HepG2 (cell line): ENCODE results near the gene ADIPOR2. TPM values are rescaled to one million over a fixed set of nuclear protein-coding genes. Genes with fewer than 3 reads are reported as not detected.

Experiments used
- AGO1 ChIP-seq: fragments of 200-400 bp; formaldehyde crosslinking; IDR thresholded peaks from 2 replicates; pipeline ENCODE4 v1.6.1; 2017; ENCODE audit warnings: mild to moderate bottlenecking, low read depth, low read length, moderate library complexity; ENCODE audit not compliant: poor library complexity, severe bottlenecking
- CEBPG ChIP-seq: IDR thresholded peaks from 2 replicates; pipeline ENCODE4 v1.6.1; 2016
- GABPB1 ChIP-seq: IDR thresholded peaks from 2 replicates; pipeline ENCODE4 v1.6.1; 2016; ENCODE audit warnings: mild to moderate bottlenecking, missing genetic modification reagents, moderate library complexity, missing compliant biosample characterization
- HIC2 ChIP-seq: sonication (generic); formaldehyde crosslinking; IDR thresholded peaks from 2 replicates; pipeline ENCODE4 v1.9.0; 2022; ENCODE audit warnings: low read depth, missing genetic modification reagents
- HNF4G ChIP-seq, 2 experiments: sonication (generic) in 1 of 2; formaldehyde crosslinking in 1 of 2; IDR thresholded peaks; 2 replicates each; pipeline versions ENCODE4 v1.4.0 to v1.6.1; 2011 to 2020; ENCODE audit warnings: borderline replicate concordance in 2 of 2, low read depth in 2 of 2, mild to moderate bottlenecking in 2 of 2, low read length in 1 of 2, missing genetic modification reagents in 1 of 2, moderate library complexity in 1 of 2
- KAT8 ChIP-seq: IDR thresholded peaks from 2 replicates; pipeline ENCODE4 v1.6.1; 2016; ENCODE audit warnings: missing genetic modification reagents, missing compliant biosample characterization
- MAFF ChIP-seq: IDR thresholded peaks from 2 replicates; pipeline ENCODE4 v1.6.1; 2011; ENCODE audit warnings: low read depth, low read length, improper control_type of control experiment
- NFIB ChIP-seq: sonication (generic); formaldehyde crosslinking; IDR thresholded peaks from 2 replicates; pipeline ENCODE4 v1.9.0; 2021; ENCODE audit warnings: missing genetic modification reagents, mild to moderate bottlenecking, borderline replicate concordance
- PAF1 ChIP-seq: IDR thresholded peaks from 2 replicates; pipeline ENCODE4 v1.6.1; 2016; ENCODE audit warnings: missing genetic modification reagents, missing compliant biosample characterization
- PAXIP1 ChIP-seq: sonication (generic); formaldehyde crosslinking; conservative IDR thresholded peaks from 2 replicates; pipeline ENCODE4 v1.4.0; 2020; ENCODE audit warnings: mild to moderate bottlenecking, missing genetic modification reagents, moderate library complexity
- SMARCE1 ChIP-seq: fragments of 450-650 bp; IDR thresholded peaks from 2 replicates; pipeline ENCODE4 v1.6.1; 2017; ENCODE audit warnings: borderline replicate concordance
- SOX13 ChIP-seq, 3 experiments: fragments of 450-650 bp in 1 of 3; sonication (generic) in 1 of 3; formaldehyde crosslinking in 1 of 3; IDR thresholded peaks in 2 of 3; conservative IDR thresholded peaks in 1 of 3; 2 replicates each; pipeline versions ENCODE4 v1.5.0 to v1.6.1; 2016 to 2020; ENCODE audit warnings: antibody characterized with exemption in 1 of 3, mild to moderate bottlenecking in 1 of 3, missing compliant biosample characterization in 1 of 3, missing genetic modification reagents in 1 of 3, moderate library complexity in 1 of 3
- TCF7L2 ChIP-seq: IDR thresholded peaks from 2 replicates; pipeline ENCODE4 v1.6.1; 2011; ENCODE audit warnings: mild to moderate bottlenecking, low read depth, low read length, moderate library complexity
- ZBTB37 ChIP-seq: sonication (generic); formaldehyde crosslinking; IDR thresholded peaks from 2 replicates; pipeline ENCODE4 v1.4.0; 2020; ENCODE audit warnings: mild to moderate bottlenecking, missing genetic modification reagents
- ZFAT ChIP-seq: sonication (generic); formaldehyde crosslinking; conservative IDR thresholded peaks from 2 replicates; pipeline ENCODE4 v1.8.1; 2023; ENCODE audit warnings: missing genetic modification reagents, inconsistent platforms
- ZFP41 ChIP-seq: sonication (generic); formaldehyde crosslinking; IDR thresholded peaks from 2 replicates; pipeline ENCODE4 v1.4.0; 2020; ENCODE audit warnings: mild to moderate bottlenecking, missing genetic modification reagents, borderline replicate concordance
- ZNF138 ChIP-seq: sonication (generic); formaldehyde crosslinking; IDR thresholded peaks from 2 replicates; pipeline ENCODE4 v1.5.0; 2020; ENCODE audit warnings: mild to moderate bottlenecking, low read depth, missing genetic modification reagents
- ZNF564 ChIP-seq: sonication (generic); formaldehyde crosslinking; IDR thresholded peaks from 2 replicates; pipeline ENCODE4 v1.8.1; 2023; ENCODE audit warnings: mild to moderate bottlenecking, missing genetic modification reagents
- ZNF784 ChIP-seq: sonication (generic); formaldehyde crosslinking; IDR thresholded peaks from 2 replicates; pipeline ENCODE4 v1.5.1; 2020; ENCODE audit warnings: missing genetic modification reagents, mild to moderate bottlenecking, borderline replicate concordance
- ZSCAN20 ChIP-seq: sonication (generic); formaldehyde crosslinking; IDR thresholded peaks from 2 replicates; pipeline ENCODE4 v1.4.0; 2020; ENCODE audit warnings: missing genetic modification reagents, mild to moderate bottlenecking, borderline replicate concordance
- polyA plus RNA-seq, 8 experiments: library from polyadenylated mRNA; depleted of rRNA in 3 of 8; stranded (reverse) in 7 of 8; unstranded in 1 of 8; fragments of >200 nt; fragmentation: Illumina TruSeq in 4 of 8; extraction: Trizol in 4 of 8; gene quantifications; 2 replicates each; pipeline versions ENCODE4 v1.2.1 to v1.2.3, GENCODE V29; 2011 to 2016; ENCODE audit warnings: low read depth in 4 of 8, missing spikeins in 1 of 8, mixed read lengths in 1 of 8; ENCODE audit not compliant: insufficient read depth in 1 of 8
- total RNA-seq, 5 experiments: library from RNA; depleted of rRNA; stranded (reverse); fragments of >200 nt; fragmentation: Illumina TruSeq; extraction: Trizol; gene quantifications; 2 replicates each; pipeline ENCODE4 v1.2.3, GENCODE V29; 2016; ENCODE audit warnings: low read depth in 1 of 5

Gene ADIPOR2
- total and polyA plus RNA-seq, 2 of the 13 experiments (the other 11 are each of a cell fraction or from before 2014, with no cell fraction given), result 35.2 to 52.2 TPM

GRCh38 chr12:1661553-1662335 lies 29.1 kb upstream of the ADIPOR2 start (continued):
- TF ChIP-seq AGO1, result no peak
- no peak for TF ChIP-seq ZBTB37 (CRISPR knock-in tag)
- no peak for TF ChIP-seq ZSCAN20 (CRISPR knock-in tag)
- TF ChIP-seq ZNF564 (CRISPR knock-in tag), result 0 out of 2 replicates have a peak, but pooled peaks have one; percentile 39
- no peak for TF ChIP-seq MAFF
- peak; percentile 74 for TF ChIP-seq GABPB1
- TF ChIP-seq HIC2, result peak; percentile 99
- no peak for TF ChIP-seq PAF1 (CRISPR knock-in tag)
- TF ChIP-seq ZFAT (CRISPR knock-in tag), result no peak
- TF ChIP-seq ZNF138 (CRISPR knock-in tag), result no peak
- TF ChIP-seq ZNF784 (CRISPR knock-in tag), result no peak
- no peak for TF ChIP-seq SMARCE1
- TF ChIP-seq ZFP41 (CRISPR knock-in tag), result no peak
- no peak for TF ChIP-seq NFIB
- no peak for TF ChIP-seq TCF7L2
- no peak; the same call in 1 of the 2 replicates for TF ChIP-seq PAXIP1 (CRISPR knock-in tag)
- no peak; the same call in 1 of the 2 replicates for TF ChIP-seq SOX13 (IDR thresholded peaks at IDR 0.05)
- peak in 1 of 2 experiments; percentile 62; a peak in 2 of 4 replicates for TF ChIP-seq SOX13 (CRISPR knock-in tag; conservative IDR thresholded peaks at IDR 0.05 in 1 of 2, IDR thresholded peaks at IDR 0.05 in 1 of 2)
- TF ChIP-seq HNF4G (IDR thresholded peaks at IDR 0.05; ENCODE audit: borderline replicate concordance, low read depth, low read length), result no peak
- no peak for TF ChIP-seq HNF4G (CRISPR knock-in tag; IDR thresholded peaks at IDR 0.05; ENCODE audit: borderline replicate concordance, low read depth)
- no peak for TF ChIP-seq CEBPG (CRISPR knock-in tag)
- TF ChIP-seq KAT8, result peak; percentile 67
